Measurements from ENCODE around the gene WASHC3.

The WASHC3 gene

GRCh38 chr12:101968770-101969169, 93.0 kb downstream of the WASHC3 start:
- no peak overlapping the region for H3K4me3 ChIP-seq (ENCODE audit: low read depth, low read length)
- DNase-seq (ENCODE audit: low read depth): no peak
- TF ChIP-seq MAX (IDR thresholded peaks at IDR 0.05; ENCODE audit: low read depth, low read length) (no peak), POLR2A (IDR thresholded peaks at IDR 0.05; ENCODE audit: extremely low read depth, insufficient read length) (no peak), MYC (IDR thresholded peaks at IDR 0.05; ENCODE audit: low read depth, low read length) (no peak), CTCF (IDR thresholded peaks at IDR 0.05; ENCODE audit: low read depth, low read length) (no peak)

GRCh38 chr12:101967506-101967905, 94.3 kb downstream of the WASHC3 start:
- TF ChIP-seq MYC (IDR thresholded peaks at IDR 0.05; ENCODE audit: low read depth, low read length) (no peak), CTCF (IDR thresholded peaks at IDR 0.05; ENCODE audit: low read depth, low read length) (no peak), POLR2A (IDR thresholded peaks at IDR 0.05; ENCODE audit: extremely low read depth, insufficient read length) (no peak), MAX (IDR thresholded peaks at IDR 0.05; ENCODE audit: low read depth, low read length) (no peak)
- DNase-seq (ENCODE audit: low read depth): peak; percentile 68
- no peak overlapping the region for H3K4me3 ChIP-seq (ENCODE audit: low read depth, low read length)

- TF ChIP-seq MYC (IDR thresholded peaks at IDR 0.05; ENCODE audit: low read depth, low read length) (no peak), MAX (IDR thresholded peaks at IDR 0.05; ENCODE audit: low read depth, low read length) (no peak), POLR2A (IDR thresholded peaks at IDR 0.05; ENCODE audit: extremely low read depth, insufficient read length) (no peak), CTCF (IDR thresholded peaks at IDR 0.05; ENCODE audit: low read depth, low read length) (no peak)
- no peak for DNase-seq (ENCODE audit: low read depth)
- no peak overlapping the region for H3K4me3 ChIP-seq (ENCODE audit: low read depth, low read length)
Measured at GRCh38 chr12:101966496-101966895, 95.3 kb downstream of the WASHC3 start.

- TF ChIP-seq MAX (IDR thresholded peaks at IDR 0.05; ENCODE audit: low read depth, low read length) (0 out of 2 replicates have a peak, but pooled peaks have one; percentile 25), POLR2A (IDR thresholded peaks at IDR 0.05; ENCODE audit: extremely low read depth, insufficient read length) (no peak), MYC (IDR thresholded peaks at IDR 0.05; ENCODE audit: low read depth, low read length) (no peak)
- no peak for DNase-seq (ENCODE audit: low read depth)
- H3K4me3 ChIP-seq (ENCODE audit: low read depth, low read length): no peak overlapping the region
Measured at GRCh38 chr12:101963697-101964096, 98.1 kb downstream of the WASHC3 start.
